ENCODE data around the gene WDTC1. TPM values are rescaled to one million over a fixed set of nuclear protein-coding genes. Genes with fewer than 3 reads are reported as not detected.
"Not testable (repeated sequence)": the region's sequence is repeated elsewhere in the genome, so short reads cannot be mapped to it uniquely, and the experiment has no call there.

Gene WDTC1
- total RNA-seq, 5 donors from 2014 or later (not counting 1 experiment from before 2014, with no cell fraction given), result 39.4 to 55.9 (median 50.7) TPM

DNA sequence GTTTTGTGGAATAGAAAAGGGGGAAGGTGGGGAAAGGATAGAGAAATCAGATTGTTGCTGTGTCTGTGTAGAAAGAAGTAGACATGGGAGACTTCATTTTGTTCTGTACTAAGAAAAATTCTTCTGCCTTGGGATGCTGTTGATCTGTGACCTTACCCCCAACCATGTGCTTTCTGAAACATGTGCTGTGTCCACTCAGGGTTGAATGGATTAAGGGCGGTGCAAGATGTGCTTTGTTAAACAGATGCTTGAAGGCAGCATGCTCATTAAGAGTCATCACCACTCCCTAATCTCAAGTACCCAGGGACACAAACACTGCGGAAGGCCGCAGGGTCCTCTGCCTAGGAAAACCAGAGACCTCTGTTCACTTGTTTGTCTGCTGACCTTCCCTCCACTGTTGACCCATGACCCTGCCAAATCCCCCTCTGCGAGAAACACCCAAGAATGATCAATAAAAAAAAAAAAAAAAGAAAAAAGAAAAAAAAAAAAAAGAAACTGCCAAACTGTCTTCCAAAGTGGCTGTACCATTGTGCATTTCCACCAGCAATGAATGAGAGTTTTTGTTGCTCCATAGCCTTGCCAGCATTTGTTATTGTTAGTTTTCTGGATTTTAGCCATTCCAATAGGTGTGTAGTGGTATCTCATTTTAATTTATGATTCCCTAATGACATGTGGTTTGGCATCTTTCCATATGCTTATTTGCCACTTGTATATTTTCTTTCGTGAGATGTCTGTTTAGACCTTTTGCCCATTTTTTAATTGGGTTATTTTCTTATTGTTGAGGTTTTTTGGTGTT is 13.5 kb upstream of the WDTC1 start:
- H3K36me3 ChIP-seq (ENCODE audit: control insufficient read depth in 2 of 2, extremely low read depth in 1 of 2, insufficient read depth in 1 of 2, low read length in 1 of 2); H3K4me1 ChIP-seq (ENCODE audit: control insufficient read depth in 1 of 2, extremely low read depth in 1 of 2, insufficient read depth in 2 of 2, low read length in 2 of 2); H3K9me3 Mint-ChIP-seq; ATAC-seq (replicated peaks in 1 of 4); H3K27me3 ChIP-seq (replicated peaks in 1 of 2; ENCODE audit: control insufficient read depth in 2 of 2, extremely low read depth in 1 of 2, insufficient read depth in 2 of 2, low read length in 1 of 2); H3K4me3 Mint-ChIP-seq; H3K9me3 ChIP-seq; H3K4me3 ChIP-seq (ENCODE audit: control insufficient read depth in 1 of 2, extremely low read depth in 1 of 2, low read length in 1 of 2); CTCF ChIA-PET; H3K27ac ChIP-seq (ENCODE audit: low read length); H3K27me3 Mint-ChIP-seq; H3K36me3 Mint-ChIP-seq; DNase-seq; H3K27ac Mint-ChIP-seq; POLR2A ChIA-PET; H3K4me1 Mint-ChIP-seq: not testable (repeated sequence)
- WGBS (ENCODE audit: insufficient coverage), result no CpG with 5 or more reads among the region's 5 CpGs

DNA sequence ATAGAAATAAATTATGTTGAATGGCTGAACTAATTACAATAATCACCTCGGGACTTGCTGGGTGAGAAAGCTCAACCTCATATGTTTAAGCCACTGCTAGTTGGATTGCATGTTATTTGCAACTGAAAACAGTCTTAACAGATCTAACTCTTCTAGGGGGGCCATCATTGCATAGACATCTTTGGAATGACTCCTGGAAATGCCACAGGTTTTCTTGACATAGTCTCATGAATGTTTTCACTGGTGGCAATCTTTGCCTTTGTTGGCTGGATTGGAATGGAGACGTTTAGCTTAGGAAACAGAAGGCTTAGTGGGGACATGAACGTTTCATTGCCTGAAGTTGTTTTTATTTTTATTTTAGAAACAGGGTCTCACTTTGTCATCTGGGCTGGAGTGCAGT is 8.8 kb upstream of the WDTC1 start:
- Histone ChIP-seq H3K36me3 (ENCODE audit: control insufficient read depth in 2 of 2, extremely low read depth in 1 of 2, insufficient read depth in 1 of 2, low read length in 1 of 2) (no peaks in the 10 kb centered on the region), H3K9me3 (no peaks in the 10 kb centered on the region), H3K4me3 (ENCODE audit: control insufficient read depth in 1 of 2, extremely low read depth in 1 of 2, low read length in 1 of 2) (no peak overlapping the region), H3K27ac (ENCODE audit: low read length) (no peak overlapping the region), H3K27me3 (replicated peaks in 1 of 2; ENCODE audit: control insufficient read depth in 2 of 2, extremely low read depth in 1 of 2, insufficient read depth in 2 of 2, low read length in 1 of 2) (no peaks in the 10 kb centered on the region), H3K4me1 (ENCODE audit: control insufficient read depth in 1 of 2, extremely low read depth in 1 of 2, insufficient read depth in 2 of 2, low read length in 2 of 2) (no peaks in the 10 kb centered on the region)
- ATAC-seq (replicated peaks in 1 of 4) (no peak), DNase-seq (no peak)
- POLR2A ChIA-PET, result interaction anchor here in 1 of 2 donors (0.5 kb wide), 1 partner anchor 36 kb away, joined by 3 read pairs; no protein-coding TSS in a partner anchor
- H3K27ac Mint-ChIP-seq, result no peak overlapping the region
- H3K4me3 Mint-ChIP-seq, result no peak overlapping the region
- WGBS (ENCODE audit: insufficient coverage), result 100% methylated on average over 1 of the region's 3 CpGs
- CTCF ChIA-PET, result interaction anchor here in 1 of 2 donors (0.6 to 0.7 kb wide), 2 partner anchors 33 to 71 kb away, joined by 4 to 9 read pairs; partner anchors contain the start of gene SLC9A1
- H3K27me3 Mint-ChIP-seq, result no peaks in the 10 kb centered on the region
- no peaks in the 10 kb centered on the region for H3K4me1 Mint-ChIP-seq
- no peaks in the 10 kb centered on the region for H3K9me3 Mint-ChIP-seq
- no peaks in the 10 kb centered on the region for H3K36me3 Mint-ChIP-seq

DNA sequence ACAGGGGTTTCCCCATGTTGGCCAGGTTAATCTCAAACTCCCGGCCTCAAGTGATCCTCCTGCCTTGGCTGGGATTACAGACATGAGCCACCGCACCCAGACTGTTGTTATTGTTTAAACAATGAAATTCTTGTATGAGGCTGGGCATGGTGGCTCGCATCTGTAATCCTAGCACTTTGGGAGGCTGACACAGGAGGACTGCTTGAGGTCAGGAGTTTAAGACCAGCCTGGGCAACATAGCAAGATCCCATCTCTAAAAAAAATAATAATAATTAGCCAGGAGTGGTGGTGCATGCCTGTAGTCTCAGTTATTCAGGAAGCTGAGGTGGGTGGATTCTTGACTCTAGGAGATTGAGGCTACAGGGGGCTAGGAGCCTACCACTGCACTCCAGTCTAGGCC is 6.7 kb upstream of the WDTC1 start:
- ATAC-seq (replicated peaks in 1 of 4), result no peak
- no CpG with 5 or more reads among the region's 3 CpGs for WGBS (ENCODE audit: insufficient coverage)
- CTCF ChIA-PET, result no interaction called here

GRCh38 chr1:27233667-27234048 is 774 bp upstream of the WDTC1 start:
- H3K27ac ChIP-seq (ENCODE audit: low read length), result peak overlapping the region; percentile 92
- ChIA-PET POLR2A (interaction anchor here in 1 of 2 donors (0.7 kb wide), 1 partner anchor 401 kb away, joined by 3 read pairs; no protein-coding TSS in a partner anchor), CTCF (interaction anchor here in 1 of 2 donors (3.8 kb wide), 1 partner anchor 122 kb away, joined by 10 read pairs; no protein-coding TSS in a partner anchor)
- ATAC-seq (replicated peaks in 1 of 4) (peak in 3 of 4 experiments; percentile 1 to 5 (median 3)), DNase-seq (peak in 24 of 35 experiments; percentile 3 to 65 (median 25))
- peaks cover 29 to 33% (median 30%) of the 10 kb centered on the region in 3 donors for H3K4me1 Mint-ChIP-seq
- H3K4me3 ChIP-seq (ENCODE audit: control insufficient read depth in 1 of 2, extremely low read depth in 1 of 2, low read length in 1 of 2), result peak overlapping the region; percentile 35 to 64
- peak overlapping the region; percentile 84 to 92 for H3K27ac Mint-ChIP-seq
- no peaks in the 10 kb centered on the region for H3K36me3 ChIP-seq (ENCODE audit: control insufficient read depth in 2 of 2, extremely low read depth in 1 of 2, insufficient read depth in 1 of 2, low read length in 1 of 2)
- no peaks in the 10 kb centered on the region for H3K36me3 Mint-ChIP-seq
- no peaks in the 10 kb centered on the region for H3K9me3 ChIP-seq
- 40% methylated on average over 6 of the region's 9 CpGs for WGBS (ENCODE audit: insufficient coverage)
- H3K4me3 Mint-ChIP-seq, result peak overlapping the region; percentile 87 to 92 (median 91)
- no peaks in the 10 kb centered on the region for H3K9me3 Mint-ChIP-seq
- H3K27me3 Mint-ChIP-seq, result no peaks in the 10 kb centered on the region
- H3K4me1 ChIP-seq (ENCODE audit: control insufficient read depth in 1 of 2, extremely low read depth in 1 of 2, insufficient read depth in 2 of 2, low read length in 2 of 2), result peaks cover 16 to 27% of the 10 kb centered on the region in 2 experiments
- H3K27me3 ChIP-seq (replicated peaks in 1 of 2; ENCODE audit: control insufficient read depth in 2 of 2, extremely low read depth in 1 of 2, insufficient read depth in 2 of 2, low read length in 1 of 2), result no peaks in the 10 kb centered on the region

More for the DNA sequence above, 6.7 kb upstream of the WDTC1 start:
- Histone ChIP-seq H3K27me3 (replicated peaks in 1 of 2; ENCODE audit: control insufficient read depth in 2 of 2, extremely low read depth in 1 of 2, insufficient read depth in 2 of 2, low read length in 1 of 2) (no peaks in the 10 kb centered on the region), H3K36me3 (ENCODE audit: control insufficient read depth in 2 of 2, extremely low read depth in 1 of 2, insufficient read depth in 1 of 2, low read length in 1 of 2) (no peaks in the 10 kb centered on the region), H3K4me1 (ENCODE audit: control insufficient read depth in 1 of 2, extremely low read depth in 1 of 2, insufficient read depth in 2 of 2, low read length in 2 of 2) (peaks cover 0 to 1% of the 10 kb centered on the region in 2 experiments), H3K4me3 (ENCODE audit: control insufficient read depth in 1 of 2, extremely low read depth in 1 of 2, low read length in 1 of 2) (no peak overlapping the region), H3K27ac (ENCODE audit: low read length) (no peak overlapping the region), H3K9me3 (no peaks in the 10 kb centered on the region)
- POLR2A ChIA-PET, result no interaction called here
- Mint-ChIP-seq H3K9me3 (no peaks in the 10 kb centered on the region), H3K4me3 (no peak overlapping the region), H3K36me3 (no peaks in the 10 kb centered on the region), H3K27me3 (no peaks in the 10 kb centered on the region), H3K4me1 (no peaks in the 10 kb centered on the region), H3K27ac (no peak overlapping the region)
- DNase-seq, result no peak

DNA sequence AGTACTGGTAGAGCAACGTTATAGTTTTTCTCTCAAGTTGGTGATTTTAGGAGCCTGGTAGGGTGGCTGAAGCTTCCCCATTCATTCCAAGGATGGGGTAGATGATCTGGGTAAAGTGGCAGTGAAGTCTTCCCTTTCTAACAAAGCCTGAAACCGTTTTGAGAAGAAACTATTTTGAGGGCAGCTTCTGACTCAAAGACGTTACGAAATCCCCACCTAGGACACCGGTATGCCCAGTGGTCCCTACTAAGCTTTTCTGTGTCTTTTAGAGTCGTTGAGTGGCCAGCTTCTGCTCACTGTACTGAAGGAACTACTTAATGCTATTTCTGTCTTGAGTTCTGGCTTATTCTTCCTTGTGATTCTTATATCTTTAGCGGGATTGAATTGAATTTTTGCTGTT is 1.4 kb downstream of the WDTC1 start:
- CTCF ChIA-PET, result interaction anchor here (0.6 to 3.8 kb wide), 2 partner anchors 124 to 1100 kb away, joined by 3 to 10 read pairs; no protein-coding TSS in a partner anchor
- no peaks in the 10 kb centered on the region for H3K9me3 Mint-ChIP-seq

GRCh38 chr1:27237112-27237511 is 2.7 kb downstream of the WDTC1 start:
- H3K9me3 Mint-ChIP-seq, result no peaks in the 10 kb centered on the region
- ATAC-seq (replicated peaks in 1 of 4), result no peak
- ChIA-PET POLR2A (interaction anchor here in 1 of 2 donors (0.6 kb wide), 1 partner anchor 10 kb away, joined by 6 read pairs; no protein-coding TSS in a partner anchor), CTCF (interaction anchor here in 1 of 2 donors (0.6 kb wide), 1 partner anchor 1236 kb away, joined by 3 read pairs; no protein-coding TSS in a partner anchor)
- H3K27me3 Mint-ChIP-seq, result no peaks in the 10 kb centered on the region
- Histone ChIP-seq H3K27me3 (replicated peaks in 1 of 2; ENCODE audit: control insufficient read depth in 2 of 2, extremely low read depth in 1 of 2, insufficient read depth in 2 of 2, low read length in 1 of 2) (no peaks in the 10 kb centered on the region), H3K27ac (ENCODE audit: low read length) (no peak overlapping the region), H3K36me3 (ENCODE audit: control insufficient read depth in 2 of 2, extremely low read depth in 1 of 2, insufficient read depth in 1 of 2, low read length in 1 of 2) (no peaks in the 10 kb centered on the region), H3K9me3 (no peaks in the 10 kb centered on the region), H3K4me3 (ENCODE audit: control insufficient read depth in 1 of 2, extremely low read depth in 1 of 2, low read length in 1 of 2) (no peak overlapping the region), H3K4me1 (ENCODE audit: control insufficient read depth in 1 of 2, extremely low read depth in 1 of 2, insufficient read depth in 2 of 2, low read length in 2 of 2) (peaks cover 16 to 27% of the 10 kb centered on the region in 2 experiments)
- 100% methylated on average over 2 of the region's 4 CpGs for WGBS (ENCODE audit: insufficient coverage)
- H3K4me3 Mint-ChIP-seq, result peak overlapping the region in 2 of 3 donors; percentile 13 to 28
- peak overlapping the region in 1 of 2 donors; percentile 34 for H3K27ac Mint-ChIP-seq
- no peaks in the 10 kb centered on the region for H3K36me3 Mint-ChIP-seq
- H3K4me1 Mint-ChIP-seq, result peaks cover 29 to 41% (median 37%) of the 10 kb centered on the region in 3 donors
- DNase-seq, result no peak

More for the DNA sequence above, 1.4 kb downstream of the WDTC1 start:
- no peak for DNase-seq
- peaks cover 29 to 37% (median 34%) of the 10 kb centered on the region in 3 donors for H3K4me1 Mint-ChIP-seq
- H3K4me3 ChIP-seq (ENCODE audit: control insufficient read depth in 1 of 2, extremely low read depth in 1 of 2, low read length in 1 of 2), result peak overlapping the region; percentile 64 to 74
- no peaks in the 10 kb centered on the region for H3K27me3 Mint-ChIP-seq
- 59% methylated on average over 5 of the region's 7 CpGs for WGBS (ENCODE audit: insufficient coverage)
- no peak for ATAC-seq (replicated peaks in 1 of 4)
- H3K27ac Mint-ChIP-seq, result peak overlapping the region; percentile 91
- H3K27ac ChIP-seq (ENCODE audit: low read length), result peak overlapping the region; percentile 37
- peaks cover 16 to 27% of the 10 kb centered on the region in 2 experiments for H3K4me1 ChIP-seq (ENCODE audit: control insufficient read depth in 1 of 2, extremely low read depth in 1 of 2, insufficient read depth in 2 of 2, low read length in 2 of 2)
- peak overlapping the region; percentile 87 to 97 (median 95) for H3K4me3 Mint-ChIP-seq
- no peaks in the 10 kb centered on the region for H3K9me3 ChIP-seq
- H3K27me3 ChIP-seq (replicated peaks in 1 of 2; ENCODE audit: control insufficient read depth in 2 of 2, extremely low read depth in 1 of 2, insufficient read depth in 2 of 2, low read length in 1 of 2), result no peaks in the 10 kb centered on the region
- H3K36me3 Mint-ChIP-seq, result no peaks in the 10 kb centered on the region
- POLR2A ChIA-PET, result no interaction called here
- no peaks in the 10 kb centered on the region for H3K36me3 ChIP-seq (ENCODE audit: control insufficient read depth in 2 of 2, extremely low read depth in 1 of 2, insufficient read depth in 1 of 2, low read length in 1 of 2)

Data from T-cell (primary cell).